ENCODE results near the gene CNOT6L. TPM values are rescaled to one million over a fixed set of nuclear protein-coding genes. Genes with fewer than 3 reads are reported as not detected.
A peak's percentile ranks its signal among the peaks of the same experiment; 100 is the strongest.

The CNOT6L gene
- total and polyA plus RNA-seq, 2 of the 4 experiments (the other 2 are of a cell fraction) = 3.5 to 21.1 TPM

DNA sequence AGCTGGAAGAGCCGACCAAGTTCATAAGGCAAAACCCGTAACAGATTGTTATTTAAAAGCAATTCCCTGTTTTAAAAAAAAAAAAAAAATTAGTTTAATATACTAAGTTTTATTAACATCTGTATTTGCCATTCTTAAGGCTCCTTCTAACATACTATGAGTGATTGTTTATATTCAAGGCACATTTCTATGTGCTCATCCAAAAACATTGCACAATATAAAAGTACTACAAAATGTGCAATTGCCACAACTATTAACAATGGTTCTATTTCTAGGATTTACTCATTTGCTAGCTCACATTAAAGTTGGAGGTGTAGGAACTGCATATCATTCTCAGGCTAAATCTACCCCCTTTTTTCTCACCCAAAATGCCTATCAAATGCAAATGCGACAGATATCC lies 46.1 kb downstream of the CNOT6L start:
- Histone ChIP-seq H3K14ac (replicated peaks; ENCODE audit: low read depth, low read length) (no peak overlapping the region), H2AK9ac (replicated peaks; ENCODE audit: low read depth, low read length, poor library complexity) (no peak overlapping the region), H3K23ac (ENCODE audit: low read depth, low read length) (0 out of 2 replicates have a peak overlapping the region, but pooled peaks have one; percentile 31), H3K4me3 (ENCODE audit: insufficient read depth, low read depth, low read length) (no peak overlapping the region), H3K4me1 (ENCODE audit: control insufficient read depth, insufficient read depth, low read length) (peaks cover 6% of the 10 kb centered on the region), H3K9ac (ENCODE audit: low read depth, low read length) (no peak overlapping the region), H3K36me3 (ENCODE audit: control insufficient read depth, insufficient read depth, low read length) (no peaks in the 10 kb centered on the region; the same call in 1 of the 2 replicates), H2BK20ac (ENCODE audit: low read depth, low read length) (no peak overlapping the region), H4K20me1 (ENCODE audit: insufficient read depth, low read length) (peaks cover 5% of the 10 kb centered on the region; the same call in 1 of the 2 replicates), H3K27me3 (ENCODE audit: control insufficient read depth, insufficient read depth, low read length) (no peaks in the 10 kb centered on the region), H4K8ac (ENCODE audit: low read depth in 2 of 2, low read length in 2 of 2) (no peak overlapping the region; a peak in 1 of 4 replicates), H3K27ac (ENCODE audit: insufficient read depth, low read length) (peak overlapping the region; percentile 13; the same call in 1 of the 2 replicates), H3K9me1 (ENCODE audit: insufficient read depth, low read length) (no peaks in the 10 kb centered on the region), H4K5ac (ENCODE audit: low read depth, low read length) (no peak overlapping the region), H3K18ac (ENCODE audit: low read depth, low read length) (no peak overlapping the region), H3K79me1 (ENCODE audit: low read depth in 1 of 2, low read length in 2 of 2) (peaks cover 9 to 11% of the 10 kb centered on the region in 2 experiments; a peak in 3 of 4 replicates), H2BK15ac (ENCODE audit: low read depth, low read length) (no peak overlapping the region), H2AFZ (replicated peaks; ENCODE audit: low read length, poor library complexity) (no peak overlapping the region), H2BK5ac (ENCODE audit: low read depth, low read length, poor library complexity, severe bottlenecking) (no peak overlapping the region), H2AK5ac (ENCODE audit: low read depth, low read length) (no peak overlapping the region), H3K56ac (ENCODE audit: extremely low read depth, insufficient read depth, low read length) (no peak overlapping the region), H3K4ac (ENCODE audit: low read depth, low read length) (no peak overlapping the region), H3K9me3 (ENCODE audit: control insufficient read depth, insufficient read depth, low read length) (no peaks in the 10 kb centered on the region), H2BK120ac (ENCODE audit: low read depth, low read length) (no peak overlapping the region), H4K91ac (ENCODE audit: insufficient read depth, low read depth, low read length) (no peak overlapping the region), H3K4me2 (ENCODE audit: low read depth, low read length) (peak overlapping the region; percentile 72)
- ChIA-PET POLR2A (ENCODE audit: unreplicated experiment) (interaction anchor here (0.7 kb wide), 1 partner anchor 38 kb away, joined by 10 read pairs; no protein-coding TSS in a partner anchor), CTCF (interaction anchor here (0.7 kb wide), 1 partner anchor 534 kb away, joined by 3 read pairs; no protein-coding TSS in a partner anchor)
- peak; percentile 68 for ATAC-seq (ENCODE audit: low read depth)
- intact Hi-C loops (cut with micrococcal nuclease) = no loop called here
- dilution Hi-C loops (cut with HindIII; ENCODE audit: low sequenced_read_pairs, unreplicated experiment) = no loop called here
- TF ChIP-seq, protein P1, sequence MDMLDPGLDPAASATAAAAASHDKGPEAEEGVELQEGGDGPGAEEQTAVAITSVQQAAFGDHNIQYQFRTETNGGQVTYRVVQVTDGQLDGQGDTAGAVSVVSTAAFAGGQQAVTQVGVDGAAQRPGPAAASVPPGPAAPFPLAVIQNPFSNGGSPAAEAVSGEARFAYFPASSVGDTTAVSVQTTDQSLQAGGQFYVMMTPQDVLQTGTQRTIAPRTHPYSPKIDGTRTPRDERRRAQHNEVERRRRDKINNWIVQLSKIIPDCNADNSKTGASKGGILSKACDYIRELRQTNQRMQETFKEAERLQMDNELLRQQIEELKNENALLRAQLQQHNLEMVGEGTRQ (IDR thresholded peaks at IDR 0.05; ENCODE audit: low read depth, low read length) = no peak
- TF ChIP-seq BHLHE40 (IDR thresholded peaks at IDR 0.05; ENCODE audit: low read depth, low read length) = peak; percentile 88
- TF ChIP-seq MAZ (IDR thresholded peaks at IDR 0.05; ENCODE audit: borderline replicate concordance, low read depth, low read length) = no peak
- peak; percentile 98 for TF ChIP-seq CEBPB (IDR thresholded peaks at IDR 0.05; ENCODE audit: low read depth, low read length)
- TF ChIP-seq MXI1 (IDR thresholded peaks at IDR 0.05; ENCODE audit: borderline replicate concordance, low read depth, low read length) = no peak
- no TSS peak for BruUV-seq (replicated peaks)
- WGBS, 2 experiments (ENCODE audit: extremely low coverage in 2 of 2, insufficient read length in 1 of 2) = no CpG with 5 or more reads among the region's 3 CpGs
- in situ Hi-C loops (cut with MboI; ENCODE audit: low sequenced_read_pairs) = no loop called here
- DNase-seq = peak; percentile 87
